Choroid plexus epithelial cell (primary cell): ENCODE results near the gene PATE4.
A peak's percentile ranks its signal among the peaks of the same experiment; 100 is the strongest.

Source experiments
- DNase-seq: peaks from one replicate; pipeline ENCODE4 v3.0.0-alpha.2; 2010; ENCODE audit warnings: low read depth
- H3K4me3 ChIP-seq: 2 replicates; pipeline ENCODE4 v1.5.1; 2011; ENCODE audit warnings: low read depth, mild to moderate bottlenecking, control low read depth, low read length, moderate library complexity
- CTCF ChIP-seq: conservative IDR thresholded peaks from 2 replicates; pipeline ENCODE4 v1.5.1; 2011; ENCODE audit warnings: low read depth, mild to moderate bottlenecking, control low read depth, inconsistent platforms, low read length, moderate library complexity

The PATE4 gene

GRCh38 chr11:125871391-125872137 is 38.4 kb downstream of the PATE4 start:
- peak; percentile 80 for TF ChIP-seq CTCF
- H3K4me3 ChIP-seq, result no peak overlapping the region
- peak; percentile 56 for DNase-seq

GRCh38 chr11:125872138-125872491 is 39.0 kb downstream of the PATE4 start:
- DNase-seq, result no peak
- no peak overlapping the region for H3K4me3 ChIP-seq
- no peak for TF ChIP-seq CTCF

DNA sequence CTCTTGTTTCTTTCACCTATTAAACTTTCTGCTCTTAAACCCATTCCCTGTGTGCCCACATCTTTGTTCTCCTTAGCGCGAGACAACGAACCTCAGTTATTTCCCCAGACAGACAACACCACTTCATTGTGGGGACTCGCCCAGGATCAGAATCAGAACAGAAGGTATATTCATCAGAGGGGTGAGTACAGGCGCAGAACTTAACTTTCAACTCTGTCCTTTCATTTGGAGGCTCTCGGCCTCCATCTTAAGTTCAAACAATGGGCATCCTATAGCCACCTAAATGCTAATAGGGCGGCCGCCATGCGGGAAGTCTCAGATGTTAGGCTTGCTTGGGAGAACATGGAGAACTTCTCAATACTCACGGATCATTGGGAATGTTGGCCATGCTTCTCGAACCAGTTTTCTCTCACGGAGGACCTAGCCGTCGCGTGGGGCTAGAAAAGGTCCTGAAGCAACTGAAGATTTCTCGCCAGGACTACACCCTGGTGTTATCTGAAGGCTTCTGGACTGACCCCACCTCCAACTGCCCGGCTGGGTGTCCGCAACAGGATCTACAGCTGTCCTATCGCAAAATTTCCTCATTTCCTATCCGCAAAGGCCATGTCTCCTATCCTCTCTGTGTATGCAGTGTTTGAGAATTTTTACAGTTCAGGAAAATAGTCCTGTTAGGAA is 40.9 kb downstream of the PATE4 start:
- peak overlapping the region; percentile 25 for H3K4me3 ChIP-seq
- DNase-seq, result no peak
- TF ChIP-seq CTCF, result no peak

DNA sequence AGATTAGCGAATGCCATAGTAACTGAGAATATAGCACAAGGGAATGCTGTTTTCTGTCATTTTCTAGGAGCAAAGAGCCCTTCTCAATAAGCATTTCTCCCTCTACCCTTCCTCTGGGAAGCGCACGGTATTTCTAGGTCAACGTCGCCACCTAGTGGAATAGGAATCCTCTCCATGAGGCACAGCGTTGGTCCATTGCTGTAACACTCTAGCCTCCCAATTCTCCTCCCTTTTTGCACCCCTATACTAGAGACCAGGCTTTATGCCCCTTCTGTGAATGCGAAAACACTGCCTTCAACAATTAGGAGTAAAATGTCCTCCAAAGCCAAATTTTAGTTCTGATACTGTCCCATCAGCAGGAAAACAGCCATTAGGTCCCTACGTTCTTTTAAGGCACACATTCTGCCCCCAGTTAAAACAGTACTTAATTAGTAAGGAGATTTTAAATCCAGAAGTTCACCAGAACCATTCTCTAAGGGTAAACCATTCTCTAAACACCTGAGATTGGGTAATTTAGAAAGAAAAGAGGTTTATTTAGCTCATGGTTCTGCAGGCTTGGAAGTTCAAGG is 41.5 kb downstream of the PATE4 start:
- peak overlapping the region; percentile 25 for H3K4me3 ChIP-seq
- peak; percentile 89 for TF ChIP-seq CTCF
- peak; percentile 85 for DNase-seq

GRCh38 chr11:125881291-125881690 is 48.2 kb downstream of the PATE4 start:
- DNase-seq, result no peak
- H3K4me3 ChIP-seq, result no peak overlapping the region
- TF ChIP-seq CTCF, result no peak

DNA sequence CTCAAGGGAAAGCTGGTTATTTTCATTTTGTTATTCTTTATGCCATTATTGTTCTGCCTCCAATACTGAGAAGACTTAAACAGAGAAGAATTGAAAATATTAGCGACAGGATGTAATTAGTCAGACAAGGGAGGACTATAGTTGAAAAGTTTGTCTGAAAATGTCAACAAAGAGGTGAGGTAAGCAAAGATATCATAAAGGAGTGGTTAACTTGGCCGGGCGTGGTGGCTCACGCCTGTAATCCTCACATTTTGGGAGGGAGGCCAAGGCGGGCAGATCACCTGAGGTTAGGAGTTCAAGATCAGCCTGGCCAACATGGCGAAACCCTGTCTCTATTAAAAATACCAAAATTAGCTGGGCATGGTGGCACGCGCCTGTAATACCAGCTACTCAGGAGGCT is 50.3 kb downstream of the PATE4 start:
- H3K4me3 ChIP-seq, result no peak overlapping the region
- TF ChIP-seq CTCF, result no peak
- no peak for DNase-seq
